HT1080 (cell line): ENCODE results near the gene PET100. TPM values are rescaled to one million over a fixed set of nuclear protein-coding genes. Genes with fewer than 3 reads are reported as not detected.

Experiments used
- DNase-seq: peaks from one replicate; pipeline ENCODE4 v3.0.0-alpha.2; 2015; ENCODE audit warnings: low read depth
- total RNA-seq: library from RNA; depleted of rRNA; stranded (reverse); fragments of >200 nt; shearing (Covaris generic); gene quantifications from 2 replicates; pipeline ENCODE4 v1.2.3, GENCODE V29; 2014

PET100 gene
- total RNA-seq, 1 experiment from 2014 or later: 18.5 TPM

DNA sequence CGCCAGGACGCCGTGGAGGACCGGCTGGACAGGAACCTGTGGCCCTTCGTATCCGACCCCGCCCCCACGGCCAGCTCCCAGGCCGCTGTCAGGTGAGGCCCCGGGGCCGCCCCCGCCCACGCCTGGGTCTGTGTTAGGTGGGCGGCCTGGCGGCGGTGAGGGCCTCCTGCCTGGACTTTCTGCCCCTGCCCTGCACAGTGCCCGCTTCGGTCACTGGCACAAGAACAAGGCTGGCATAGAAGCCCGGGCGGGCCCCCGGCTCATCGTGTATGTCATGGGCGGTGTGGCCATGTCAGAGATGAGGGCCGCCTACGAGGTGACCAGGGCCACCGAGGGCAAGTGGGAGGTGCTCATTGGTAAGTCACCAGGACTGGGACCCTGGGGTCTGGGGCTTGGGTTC, 17.6 kb downstream of the PET100 start:
- no peak for DNase-seq

- DNase-seq: no peak
Observed at GRCh38 chr19:7648265-7649014, 18.8 kb downstream of the PET100 start.

DNA sequence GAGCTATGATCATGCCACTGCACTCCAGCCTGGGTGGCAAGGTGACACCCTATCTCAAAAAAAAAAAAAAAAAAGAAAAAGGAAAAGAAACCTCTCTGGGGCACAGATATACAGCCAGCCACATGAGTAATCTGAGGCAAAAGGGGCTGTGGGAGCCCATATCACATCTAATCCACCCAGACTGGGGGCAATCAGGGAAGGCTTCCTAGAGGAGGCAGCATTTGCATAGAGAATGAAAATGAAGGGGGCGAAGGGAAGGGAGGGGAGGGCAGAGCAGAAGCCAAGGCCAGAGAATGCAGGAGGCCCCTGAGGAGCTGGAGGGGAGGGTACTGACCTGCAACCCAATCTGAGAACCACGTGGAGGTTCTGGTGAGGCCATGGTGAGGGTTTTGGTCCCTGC, 20.6 kb downstream of the PET100 start:
- DNase-seq: no peak

DNA sequence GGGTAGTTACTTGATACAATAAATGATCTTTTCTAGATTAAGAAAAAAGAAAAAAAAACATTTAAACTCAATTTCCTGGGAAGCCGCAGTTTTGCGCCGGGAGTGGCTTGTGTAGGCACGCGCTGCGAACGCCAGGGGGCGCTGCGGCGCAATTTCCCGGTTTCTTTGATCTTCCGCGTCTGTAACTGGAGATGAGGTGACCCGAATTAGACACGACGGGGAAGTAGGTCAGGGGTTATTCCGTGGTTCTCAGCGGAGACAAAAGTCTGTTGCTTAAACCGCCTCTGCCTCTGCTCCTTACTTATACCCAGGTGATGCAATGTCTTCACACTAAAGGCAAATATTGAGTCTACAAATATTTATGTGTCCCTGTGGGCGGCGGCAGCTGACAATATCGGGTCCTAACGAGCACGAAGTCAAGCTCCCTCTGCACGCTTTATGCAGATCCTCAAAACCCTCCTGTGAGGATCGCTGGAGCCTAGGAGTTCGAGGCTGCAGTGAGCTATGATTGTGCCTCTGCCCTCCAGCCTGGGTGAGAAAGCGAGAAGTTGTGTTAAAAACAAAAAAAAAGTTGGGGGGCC, 22.6 kb downstream of the PET100 start:
- DNase-seq: peak; percentile 57

- no peak for DNase-seq
Observed at GRCh38 chr19:7654401-7654800, 24.8 kb downstream of the PET100 start.

DNA sequence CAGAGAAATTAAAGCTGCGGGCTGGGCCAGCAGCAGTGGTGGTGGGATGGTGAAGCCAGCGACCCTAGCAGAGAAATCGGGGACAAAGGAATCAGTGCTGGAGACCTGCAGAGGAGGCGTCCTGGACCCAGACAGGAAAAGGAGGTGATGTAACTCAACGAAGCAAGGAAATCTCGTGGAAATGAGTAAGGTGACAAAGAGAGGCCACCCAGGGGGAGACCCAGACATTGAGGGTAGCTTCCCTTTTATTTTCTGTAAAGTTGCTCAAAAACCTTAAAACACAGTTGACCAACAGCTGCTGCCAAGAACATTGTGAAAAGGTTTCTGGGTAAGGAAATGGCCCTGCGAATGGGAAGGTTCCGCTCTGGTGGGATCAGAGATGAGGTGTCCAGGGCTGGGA, 26.0 kb downstream of the PET100 start:
- no peak for DNase-seq

DNA sequence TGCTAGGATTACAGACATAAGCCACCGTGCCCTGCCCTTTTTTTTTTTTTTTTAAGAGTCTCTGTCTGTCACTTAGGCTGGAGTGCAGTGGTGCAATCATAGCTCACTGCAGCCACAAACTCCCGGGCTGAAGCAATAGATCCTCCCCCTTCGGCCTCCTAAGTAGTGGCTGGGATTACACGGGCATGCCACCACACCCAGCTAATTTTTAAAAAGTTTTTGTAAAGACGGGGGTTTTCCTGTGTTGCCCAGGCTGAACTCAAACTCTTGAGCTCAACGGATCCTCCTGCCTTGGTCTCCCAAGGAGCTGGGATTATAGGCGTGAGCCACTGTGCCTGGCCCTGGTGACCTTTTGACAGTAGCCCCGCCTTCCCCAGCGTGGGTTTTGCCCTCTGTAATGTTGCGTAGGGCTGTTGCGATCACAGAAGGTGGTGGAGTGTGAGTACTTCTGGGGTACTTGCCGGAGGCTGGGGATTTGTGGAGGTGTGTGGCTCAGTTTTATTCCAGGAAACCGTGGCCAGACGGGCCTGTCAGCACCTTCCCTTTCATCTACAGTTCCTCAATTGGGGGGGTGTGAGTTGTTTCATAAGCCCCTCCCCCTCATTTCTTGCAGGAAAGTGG, 27.6 kb downstream of the PET100 start:
- no peak for DNase-seq

DNA sequence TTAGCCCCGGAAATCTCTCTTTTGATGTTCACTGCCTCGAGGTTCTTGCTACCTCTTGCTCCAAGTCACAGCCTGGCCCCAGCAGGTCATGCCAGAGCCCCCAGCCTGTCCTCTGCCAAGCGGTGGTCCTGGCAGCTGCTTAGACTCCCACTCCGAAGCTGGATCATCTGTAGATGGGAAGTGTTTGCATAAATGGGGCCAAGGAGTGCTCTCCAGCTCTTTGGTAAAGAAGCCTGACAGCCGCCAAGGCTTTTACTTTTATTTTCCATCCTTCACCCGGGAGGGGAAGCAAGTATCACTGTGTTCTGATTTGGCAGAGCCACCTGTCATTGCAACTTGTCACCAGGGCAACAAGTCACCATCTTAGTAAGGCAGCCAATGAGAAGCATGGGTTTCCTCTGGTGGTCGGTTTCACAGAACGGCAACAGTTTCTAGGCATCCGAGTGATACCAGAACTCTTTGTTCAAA, 28.7 kb downstream of the PET100 start:
- no peak for DNase-seq

DNA sequence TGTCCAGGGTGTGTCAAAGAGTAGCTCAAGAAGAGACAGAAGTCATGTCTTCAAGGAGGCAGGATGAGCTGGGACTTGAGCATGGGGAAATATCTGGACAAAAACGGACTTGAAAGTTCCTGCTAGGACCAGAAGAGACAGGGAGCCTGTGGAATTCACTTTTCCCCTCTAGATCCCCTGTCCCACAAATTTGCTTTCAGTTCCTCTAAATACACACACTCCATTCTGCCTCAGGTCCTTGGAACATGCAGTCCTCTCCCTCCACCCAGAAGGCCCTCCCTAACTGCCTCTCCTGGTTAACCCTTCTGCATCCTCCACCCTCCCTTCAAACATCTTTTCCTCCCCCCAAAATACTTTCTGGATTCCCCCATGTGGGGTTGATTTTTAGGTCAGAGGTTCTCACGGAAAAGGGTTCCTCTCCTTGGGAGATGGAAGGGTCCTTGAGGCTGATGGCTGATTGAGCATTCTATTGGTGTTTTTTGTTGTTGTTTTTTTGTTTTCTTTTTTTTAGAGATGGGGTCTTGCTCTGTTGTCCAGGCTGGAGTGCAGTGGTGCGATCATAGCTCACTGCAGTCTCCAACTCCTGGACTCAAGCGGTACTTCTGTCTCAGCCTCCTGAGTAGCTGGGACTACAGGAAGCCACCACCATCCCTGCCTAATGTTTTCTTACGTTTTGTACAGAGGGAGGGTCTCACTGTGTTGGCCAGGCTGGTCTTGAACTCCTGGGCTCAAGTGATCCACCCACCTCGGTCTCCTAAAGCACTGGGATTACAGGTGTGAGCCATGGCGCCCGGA, 32.3 kb downstream of the PET100 start:
- no peak for DNase-seq

DNA sequence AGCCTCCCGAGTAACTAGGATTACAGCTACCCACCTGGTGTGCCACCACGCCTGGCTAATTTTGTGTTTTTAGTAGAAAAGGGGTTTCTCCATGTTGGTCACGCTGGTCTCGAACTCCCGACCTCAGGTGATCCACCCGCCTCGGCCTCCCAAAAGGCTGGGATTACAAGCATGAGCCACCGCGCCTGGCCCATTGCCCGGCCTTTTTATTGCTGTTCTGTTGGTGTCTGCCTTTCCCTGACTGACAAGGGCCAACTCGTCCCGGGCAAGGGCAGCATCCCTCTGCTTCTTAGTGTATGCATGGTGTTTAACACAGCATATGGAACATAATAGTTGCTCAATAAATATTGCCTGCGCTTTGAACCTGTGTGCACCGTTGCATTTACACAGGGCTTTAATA, 33.1 kb downstream of the PET100 start:
- DNase-seq: no peak

- DNase-seq: no peak
Observed at GRCh38 chr19:7663706-7664105, 34.1 kb downstream of the PET100 start.

GRCh38 chr19:7665076-7665475, 35.5 kb downstream of the PET100 start:
- DNase-seq: no peak

DNA sequence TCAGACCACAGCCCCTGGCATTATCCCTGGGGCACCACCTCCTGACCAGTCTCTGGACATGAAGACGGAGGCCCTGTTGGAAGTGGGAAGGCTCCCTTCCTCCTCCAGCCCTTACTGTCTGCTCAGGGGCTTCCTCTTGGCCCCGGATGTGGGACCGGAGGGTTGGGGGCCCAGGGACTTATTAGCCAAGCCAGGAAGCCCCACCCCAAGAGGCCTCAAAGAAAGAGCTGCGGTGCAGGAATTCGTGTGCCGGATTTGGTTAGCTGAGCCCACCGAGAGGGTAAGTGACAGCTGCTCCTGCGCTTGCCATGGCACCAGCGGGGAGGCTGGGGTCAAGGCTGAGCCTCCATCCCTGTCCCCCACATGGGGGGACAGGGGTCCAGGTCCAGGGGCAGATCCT, 39.2 kb downstream of the PET100 start, which contains the start of gene RETN:
RETN (plus strand) TSS at position 208 of the 400 bp plus-strand sequence. CDS start 278 bp downstream, outside the sequence.
- DNase-seq: no peak

GRCh38 chr19:7669641-7670040, 40.0 kb downstream of the PET100 start:
- no peak for DNase-seq

- no peak for DNase-seq
Observed at GRCh38 chr19:7670150-7670783, 40.7 kb downstream of the PET100 start.

DNA sequence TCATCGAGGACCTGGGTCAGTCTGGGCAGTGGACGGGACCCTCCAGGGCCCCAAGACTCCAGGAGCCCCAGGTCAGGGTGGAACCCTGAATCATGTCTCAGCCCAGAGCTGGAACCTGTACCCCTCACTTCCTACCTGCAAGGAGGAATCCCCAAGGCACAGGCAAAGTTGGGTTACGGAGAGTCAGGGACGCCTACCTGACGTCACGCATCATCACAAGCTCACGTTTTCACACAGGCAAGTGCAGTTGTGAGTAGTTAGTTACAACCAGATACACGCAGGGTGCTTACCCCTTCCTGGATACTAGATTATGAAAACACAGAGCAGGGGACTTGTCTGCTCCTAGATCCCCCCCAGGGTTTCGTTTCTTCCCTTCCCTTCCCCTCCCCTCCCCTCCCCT, 41.2 kb downstream of the PET100 start:
- no peak for DNase-seq

- no peak for DNase-seq
Observed at GRCh38 chr19:7672522-7672921, 42.9 kb downstream of the PET100 start.

DNA sequence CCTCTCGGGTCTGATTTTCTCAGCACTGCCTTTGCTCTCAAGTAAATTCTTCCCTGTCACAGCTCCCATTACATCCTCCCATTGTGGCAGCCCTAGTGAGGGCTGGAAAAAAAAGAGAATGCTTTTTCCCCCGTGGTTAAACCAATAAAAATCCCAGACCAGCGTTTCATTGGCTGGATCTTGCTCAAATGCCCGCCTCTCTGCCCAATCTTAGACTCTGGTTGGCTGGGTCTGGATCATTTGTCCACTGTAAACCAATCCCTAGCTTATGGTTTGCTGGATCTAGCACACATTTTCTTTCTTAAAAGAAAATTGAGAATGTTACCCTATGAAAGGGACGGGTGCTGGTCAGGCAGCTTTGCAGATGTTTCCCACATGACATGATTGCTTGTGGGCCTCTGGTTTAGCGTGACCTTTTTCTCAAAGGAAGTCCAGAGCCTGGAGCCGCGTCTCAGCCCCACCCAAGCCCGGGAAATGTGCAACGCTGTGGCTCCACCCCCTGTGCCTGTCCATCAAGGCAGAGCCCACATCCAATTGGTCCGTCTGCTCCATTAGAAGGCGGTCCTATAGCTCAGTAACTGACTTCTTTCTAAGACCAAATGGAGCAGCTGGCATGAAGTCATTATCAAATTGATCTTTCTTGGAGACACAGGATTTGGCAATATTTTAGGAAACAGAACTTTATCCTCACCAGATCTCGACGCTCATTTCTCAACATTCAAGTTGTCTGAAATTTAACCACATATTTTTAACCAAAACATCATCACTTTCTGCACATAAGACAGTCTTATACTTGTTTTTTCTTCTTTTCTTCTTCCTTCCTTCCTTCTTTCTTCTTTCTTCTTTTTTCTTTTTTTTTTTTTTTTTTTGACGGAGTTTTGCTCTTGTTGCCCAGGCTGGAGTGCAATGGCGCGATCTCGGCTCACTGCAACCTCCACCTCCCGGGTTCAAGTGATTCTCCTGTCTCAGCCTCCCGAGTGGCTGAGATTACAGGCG, 44.7 kb downstream of the PET100 start:
- DNase-seq: peak; percentile 50

GRCh38 chr19:7676376-7676775, 46.8 kb downstream of the PET100 start:
- DNase-seq: no peak

- DNase-seq: no peak
Observed at GRCh38 chr19:7676854-7677253, 47.3 kb downstream of the PET100 start, which contains the start of gene MCEMP1. TSS of gene MCEMP1 (plus strand) at chr19:7677090. CDS start at chr19:7677121, 31 bp downstream.
